HG03025 (cell line): ENCODE results near the gene BRI3BP.

Experiments
- ATAC-seq: cut with Tn5 transposase; IDR thresholded peaks from one replicate; pipeline ENCODE4 v1.9.1; 2021; ENCODE audit warnings: mild to moderate bottlenecking, moderate library complexity; ENCODE audit not compliant: unreplicated experiment, low FRiP score

Gene BRI3BP, protein sequence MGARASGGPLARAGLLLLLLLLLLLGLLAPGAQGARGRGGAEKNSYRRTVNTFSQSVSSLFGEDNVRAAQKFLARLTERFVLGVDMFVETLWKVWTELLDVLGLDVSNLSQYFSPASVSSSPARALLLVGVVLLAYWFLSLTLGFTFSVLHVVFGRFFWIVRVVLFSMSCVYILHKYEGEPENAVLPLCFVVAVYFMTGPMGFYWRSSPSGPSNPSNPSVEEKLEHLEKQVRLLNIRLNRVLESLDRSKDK

DNA sequence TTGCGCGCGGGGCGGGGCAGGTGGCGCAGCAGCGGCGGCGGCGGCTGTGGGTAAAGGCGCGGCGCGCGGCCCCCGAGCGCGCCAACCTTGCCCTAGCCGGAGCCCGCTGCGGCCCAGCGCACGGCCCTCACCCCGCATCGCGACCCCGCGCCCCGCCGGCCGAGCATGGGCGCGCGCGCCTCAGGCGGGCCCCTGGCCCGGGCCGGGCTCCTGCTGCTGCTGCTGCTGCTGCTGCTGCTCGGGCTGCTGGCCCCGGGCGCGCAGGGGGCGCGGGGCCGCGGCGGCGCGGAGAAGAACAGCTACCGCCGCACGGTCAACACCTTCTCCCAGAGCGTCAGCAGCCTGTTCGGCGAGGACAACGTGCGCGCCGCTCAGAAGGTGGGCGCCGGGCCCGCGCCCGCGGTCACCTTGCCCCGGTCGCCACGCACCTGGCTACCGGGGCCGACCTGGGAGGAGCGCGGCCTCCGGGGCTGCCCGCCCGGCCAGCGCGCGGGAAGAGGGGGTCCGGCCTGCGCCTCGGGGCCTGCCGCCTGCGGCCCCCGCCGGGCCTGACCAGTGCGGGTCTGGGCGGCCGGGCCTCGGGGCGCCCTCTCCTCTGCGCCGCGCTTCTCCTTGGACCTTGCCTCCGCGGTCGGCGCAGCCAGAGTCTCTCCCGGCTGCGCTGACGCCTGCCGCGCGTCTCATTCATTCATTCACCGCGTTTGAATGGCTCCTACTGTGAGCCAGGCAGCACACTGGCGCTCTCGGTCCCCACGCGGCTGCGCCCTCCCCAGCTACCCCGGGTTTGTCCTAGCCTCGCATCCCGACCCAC is at the start of gene BRI3BP:
BRI3BP (plus strand) TSS at position 20 of the 811 bp plus-strand sequence; CDS start at position 166, 146 bp downstream.
- peak; percentile 47 for ATAC-seq

- ATAC-seq: no peak
Measured at GRCh38 chr12:124946447-124946793, 47.0 kb upstream of the BRI3BP start.

DNA sequence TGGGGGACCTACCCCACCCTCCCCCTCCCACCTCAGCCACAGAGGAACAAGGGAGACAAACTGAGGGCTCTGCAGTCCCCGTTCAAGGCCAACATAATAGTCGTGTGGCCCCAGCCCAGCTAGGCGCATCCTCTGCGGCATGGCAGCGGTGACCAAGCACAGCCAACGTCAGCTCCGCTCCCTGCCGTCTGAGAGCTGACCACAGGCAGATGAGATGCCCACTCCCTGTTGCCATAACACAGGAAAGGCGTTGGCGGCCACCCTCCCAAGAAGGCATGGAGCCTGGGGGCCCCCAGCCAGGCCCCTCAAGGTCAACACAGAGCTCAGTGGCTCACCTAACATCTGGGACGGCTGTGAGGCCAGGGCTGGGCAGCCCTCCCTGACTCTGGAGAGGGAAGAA is 46.4 kb upstream of the BRI3BP start:
- no peak for ATAC-seq

DNA sequence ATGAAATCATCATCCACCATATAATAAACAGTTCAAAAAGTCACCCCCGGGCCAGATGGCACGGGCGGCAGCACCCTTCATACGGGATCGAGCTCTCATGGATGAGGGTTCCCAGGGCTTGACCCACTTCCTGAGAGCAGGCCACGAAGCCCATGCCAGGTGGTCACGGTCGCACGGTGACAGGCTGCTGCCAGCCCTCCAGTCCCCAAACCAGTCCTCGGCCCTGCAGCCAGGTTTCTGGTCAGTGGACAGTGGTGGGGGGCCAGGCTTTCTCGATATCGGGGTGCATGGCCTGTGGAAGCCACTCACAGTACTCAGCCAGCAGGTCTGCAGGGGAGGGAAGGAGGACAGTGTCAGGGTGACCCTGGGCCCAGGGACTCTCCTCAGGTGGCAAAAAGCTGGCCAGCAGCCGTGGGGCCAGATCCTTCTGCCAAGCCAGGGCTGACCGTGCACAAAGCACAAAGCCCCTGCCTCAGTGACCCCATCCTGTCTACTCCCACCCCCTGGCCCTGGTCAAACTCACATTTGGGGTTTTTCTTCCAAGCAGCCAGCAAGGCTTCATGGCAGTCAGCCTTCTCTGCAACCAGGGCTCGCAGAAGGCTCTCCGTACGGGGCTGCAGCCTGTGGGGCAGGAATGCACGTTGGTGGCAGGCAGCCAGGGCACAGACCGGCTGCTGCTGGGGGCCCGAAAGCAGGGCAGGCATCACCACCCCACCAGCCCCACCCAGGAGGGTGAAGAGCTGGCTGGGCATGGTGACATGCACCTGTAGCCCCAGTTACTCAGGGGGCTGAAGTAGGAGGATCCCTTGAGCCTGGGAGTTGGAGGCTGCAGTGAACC is 45.7 kb upstream of the BRI3BP start:
- ATAC-seq: no peak

DNA sequence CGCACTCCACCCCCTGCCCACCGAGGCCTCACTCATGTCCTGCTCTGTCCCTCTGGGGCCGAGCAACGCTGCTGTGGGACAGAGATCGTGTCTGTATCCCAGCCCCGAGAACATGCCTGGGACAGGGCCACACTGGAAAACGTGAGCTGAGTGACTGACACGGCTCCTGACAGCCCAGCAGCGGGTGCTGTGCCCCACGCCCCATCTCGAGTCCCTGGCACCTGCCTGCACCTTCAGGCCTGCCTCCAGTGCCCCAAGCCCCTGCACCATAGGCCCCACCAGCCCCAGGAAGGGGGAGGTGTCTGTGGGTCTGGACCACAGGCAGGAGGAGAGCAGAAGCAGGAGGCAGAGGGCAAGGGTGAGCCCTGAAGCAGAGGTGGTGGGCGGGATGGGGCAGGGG is 44.4 kb upstream of the BRI3BP start:
- ATAC-seq: no peak

DNA sequence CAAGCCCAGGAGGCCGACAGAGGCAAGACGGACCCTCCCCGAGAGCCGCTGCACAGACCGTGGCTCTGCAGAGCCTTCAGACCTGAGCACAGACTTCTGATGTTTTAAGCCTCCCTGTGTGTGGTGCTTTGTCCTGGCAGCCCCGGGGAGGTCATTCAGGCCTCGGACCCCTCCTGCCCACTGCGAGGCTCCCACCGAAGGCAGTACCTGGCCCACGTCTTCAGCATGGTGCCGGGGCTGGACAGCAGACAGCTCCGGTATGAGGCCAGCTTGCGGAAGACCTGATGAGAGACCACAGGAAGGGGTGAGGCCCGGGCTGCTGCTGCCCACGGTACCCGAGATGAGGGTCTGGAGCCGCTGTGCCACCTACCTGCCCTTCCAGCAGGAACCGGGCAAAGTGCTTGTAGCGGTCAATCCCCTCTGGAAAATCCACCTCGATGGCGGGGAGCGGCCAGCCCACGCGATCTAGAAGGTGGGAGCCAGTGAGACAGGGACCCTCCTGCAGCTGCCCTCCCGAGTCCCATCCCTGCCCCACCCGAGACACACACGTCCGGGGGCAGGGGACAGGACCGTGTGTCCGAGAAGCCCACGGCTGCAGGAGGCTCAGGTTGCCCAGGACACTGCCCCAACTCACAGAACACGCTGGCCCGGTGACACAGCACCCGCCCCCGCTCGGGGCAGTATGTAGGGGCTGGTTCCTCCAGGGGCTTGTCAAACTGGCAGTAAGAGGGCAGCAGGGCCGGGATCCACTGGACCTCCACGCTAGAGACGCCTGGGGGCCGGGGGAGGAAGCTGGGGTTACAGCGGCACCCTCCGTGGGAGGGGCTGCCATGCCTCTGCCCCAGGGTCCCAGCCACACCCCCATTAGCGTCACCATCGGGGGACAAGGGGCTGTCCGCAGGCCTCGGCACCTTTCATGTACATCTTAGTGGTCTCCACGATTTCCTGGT is 43.4 kb upstream of the BRI3BP start:
- ATAC-seq: no peak

GRCh38 chr12:124952295-124952694 is 41.1 kb upstream of the BRI3BP start:
- ATAC-seq: no peak

- ATAC-seq: no peak
Measured at GRCh38 chr12:124952801-124953200, 40.6 kb upstream of the BRI3BP start.

DNA sequence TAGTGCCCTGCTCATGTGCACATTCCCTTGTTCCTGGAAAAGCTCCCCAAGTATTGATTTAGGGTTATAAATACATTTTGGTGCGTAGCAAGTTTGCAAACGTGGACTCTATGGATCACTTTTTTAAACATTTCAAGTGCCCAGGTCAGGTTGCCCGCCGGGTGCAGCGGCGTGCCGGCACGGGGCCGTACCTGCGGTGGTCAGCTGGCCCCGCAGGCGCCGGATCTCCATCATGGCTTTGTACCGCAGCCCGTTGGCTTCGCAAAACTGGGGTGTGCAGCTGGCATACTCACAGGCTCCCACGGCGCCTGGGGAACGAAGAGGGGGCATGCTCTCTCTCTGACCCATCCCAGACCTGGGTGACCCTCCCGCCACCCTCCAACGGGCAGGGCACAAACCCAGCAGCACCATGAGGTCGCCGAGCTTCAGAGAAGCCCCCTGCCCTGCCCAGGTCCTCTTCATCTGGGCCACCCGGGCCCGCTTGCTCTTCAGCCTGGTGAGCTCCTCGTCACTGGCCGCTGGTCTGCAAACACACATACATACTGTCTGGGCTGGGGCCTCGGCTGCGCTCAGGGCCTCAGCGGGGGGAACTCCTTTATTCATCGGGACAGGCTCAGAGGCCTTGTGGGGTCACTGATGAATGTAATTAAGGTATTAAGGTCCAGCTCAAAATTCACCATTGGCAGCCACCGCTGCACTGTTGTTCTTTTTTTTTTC is 39.6 kb upstream of the BRI3BP start:
- no peak for ATAC-seq

DNA sequence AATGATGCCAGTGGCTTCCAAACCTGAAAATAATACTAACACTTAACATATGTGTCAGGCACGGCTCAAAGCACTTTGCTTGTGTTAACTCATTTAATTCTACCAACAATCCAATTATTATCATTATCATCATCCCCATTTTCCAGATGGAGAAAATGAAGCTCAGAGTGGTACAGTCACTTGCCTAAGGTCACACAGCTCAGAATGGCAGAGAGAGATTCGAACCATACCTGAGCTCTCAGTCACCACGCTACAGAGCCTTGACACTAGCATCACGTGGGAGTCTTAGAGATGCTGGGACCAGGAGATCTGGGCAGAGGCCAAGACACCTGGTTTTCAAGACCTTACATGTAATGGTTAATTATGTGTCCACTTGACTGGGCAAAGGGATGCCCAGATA is 38.7 kb upstream of the BRI3BP start:
- ATAC-seq: no peak

GRCh38 chr12:124956571-124956970 is 36.9 kb upstream of the BRI3BP start:
- no peak for ATAC-seq

DNA sequence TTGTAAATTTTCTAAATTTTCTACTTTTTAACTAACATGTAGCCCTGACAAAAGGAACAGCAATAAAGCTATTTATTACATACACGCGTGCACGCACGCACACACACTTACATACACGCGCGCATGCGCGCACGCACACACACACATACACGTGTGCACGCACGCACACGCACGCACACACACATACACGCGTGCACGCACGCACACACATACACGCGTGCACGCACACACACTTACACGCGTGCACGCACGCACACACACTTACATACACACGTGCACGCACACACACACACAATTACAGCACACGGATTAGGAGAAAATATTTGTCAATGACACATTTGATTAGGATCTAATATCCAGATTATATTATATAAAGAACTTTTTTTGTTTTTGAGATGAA is 32.4 kb upstream of the BRI3BP start:
- no peak for ATAC-seq

- ATAC-seq: no peak
Measured at GRCh38 chr12:124963211-124963610, 30.2 kb upstream of the BRI3BP start.

DNA sequence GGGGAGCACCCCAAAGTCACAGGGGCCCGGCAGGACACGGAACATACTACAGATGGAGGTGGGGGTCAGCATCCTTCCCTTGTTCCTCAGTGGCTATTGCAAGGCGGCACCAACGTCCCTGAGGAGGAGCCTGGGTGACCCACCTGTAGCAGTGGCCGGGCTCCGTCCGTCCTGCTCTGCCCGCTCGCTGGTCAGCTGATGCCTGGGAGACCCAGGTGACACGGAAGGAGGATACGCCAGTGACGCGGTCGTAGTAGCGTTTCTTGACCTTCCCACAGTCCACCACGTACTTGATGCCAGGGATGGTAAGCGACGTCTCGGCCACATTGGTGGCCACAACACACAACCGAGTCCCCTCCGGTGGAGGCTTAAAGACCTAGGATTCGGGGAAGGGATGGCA is 29.2 kb upstream of the BRI3BP start:
- ATAC-seq: no peak

DNA sequence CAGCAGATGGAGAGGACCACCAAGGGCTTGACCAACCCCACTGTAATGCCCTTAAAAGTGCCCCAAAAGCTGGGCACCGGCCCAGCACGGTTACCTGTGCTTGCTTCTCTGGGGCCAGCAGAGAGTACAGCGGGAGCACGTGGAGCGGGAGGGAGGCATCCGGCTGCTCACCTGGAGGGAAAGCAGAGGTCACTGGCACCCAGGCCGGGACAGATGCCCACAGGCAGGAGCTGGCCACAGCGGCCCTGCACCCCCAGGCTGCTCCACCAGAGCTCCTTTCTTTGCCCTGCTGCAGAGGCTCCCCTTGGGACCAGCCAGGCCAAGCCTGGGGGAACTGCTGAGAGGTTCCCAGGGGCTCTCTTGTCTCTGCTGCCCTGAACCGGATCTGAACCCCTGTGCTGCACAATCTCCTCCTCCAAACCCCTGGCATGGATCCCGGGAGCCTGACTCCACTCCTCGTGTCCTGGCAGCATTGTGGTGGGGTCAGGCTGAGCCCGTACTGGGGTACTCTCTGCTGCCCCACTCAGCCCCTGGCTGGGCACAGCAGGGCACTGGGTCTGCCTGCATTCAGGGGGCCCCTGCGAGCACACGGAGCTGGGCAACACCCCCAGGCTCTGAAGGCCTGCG is 28.5 kb upstream of the BRI3BP start:
- no peak for ATAC-seq

GRCh38 chr12:124967016-124967739 is 26.3 kb upstream of the BRI3BP start:
- no peak for ATAC-seq

DNA sequence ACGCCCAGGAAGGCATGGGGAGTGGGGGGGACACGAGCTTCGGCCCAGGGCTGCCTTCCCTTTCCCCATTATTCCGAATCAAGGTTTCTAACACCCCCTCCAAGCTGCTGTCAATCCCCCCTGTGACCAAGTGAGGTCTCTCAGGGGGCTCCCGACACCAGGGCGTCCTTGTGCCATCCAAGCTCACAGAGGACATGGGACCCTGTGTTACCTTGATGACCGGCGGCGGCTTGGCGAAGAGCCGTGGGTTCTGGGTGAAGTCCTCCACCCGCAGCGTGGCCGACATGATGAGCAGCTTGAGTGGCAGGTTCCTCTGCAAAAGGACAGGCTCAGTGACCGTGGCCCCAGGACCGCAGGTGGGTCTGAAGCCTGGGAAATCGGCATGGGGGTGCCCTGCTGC is 24.8 kb upstream of the BRI3BP start:
- ATAC-seq: no peak

- ATAC-seq: no peak
Measured at GRCh38 chr12:124970647-124971402, 22.6 kb upstream of the BRI3BP start.
